Measurements from ENCODE around the gene GATAD2A. TPM values are rescaled to one million over a fixed set of nuclear protein-coding genes. Genes with fewer than 3 reads are reported as not detected.
A peak's percentile ranks its signal among the peaks of the same experiment; 100 is the strongest.

Gene GATAD2A
- total RNA-seq, 2 donors from 2014 or later: 88.0 to 160 TPM

GRCh38 chr19:19543101-19543500 is 137.6 kb downstream of the GATAD2A start:
- no peak overlapping the region for H3K4me3 Mint-ChIP-seq
- no peak for ATAC-seq (replicated peaks)
- H3K36me3 Mint-ChIP-seq (ENCODE audit: low read depth): no peaks in the 10 kb centered on the region
- peaks cover 7% of the 10 kb centered on the region for H3K4me1 Mint-ChIP-seq
- peaks cover 5% of the 10 kb centered on the region for H3K27me3 Mint-ChIP-seq
- H3K27ac Mint-ChIP-seq: no peak overlapping the region
- H3K9me3 Mint-ChIP-seq: no peaks in the 10 kb centered on the region

GRCh38 chr19:19543640-19544039 is 138.2 kb downstream of the GATAD2A start:
- Mint-ChIP-seq H3K27ac (no peak overlapping the region), H3K4me1 (peaks cover 4% of the 10 kb centered on the region), H3K27me3 (peaks cover 4% of the 10 kb centered on the region), H3K36me3 (ENCODE audit: low read depth) (no peaks in the 10 kb centered on the region), H3K4me3 (no peak overlapping the region), H3K9me3 (no peaks in the 10 kb centered on the region)
- ATAC-seq (replicated peaks): no peak

GRCh38 chr19:19544257-19544953 is 138.9 kb downstream of the GATAD2A start:
- Mint-ChIP-seq H3K4me3 (no peak overlapping the region), H3K9me3 (no peaks in the 10 kb centered on the region), H3K36me3 (ENCODE audit: low read depth) (no peaks in the 10 kb centered on the region), H3K27ac (no peak overlapping the region), H3K27me3 (no peaks in the 10 kb centered on the region), H3K4me1 (no peaks in the 10 kb centered on the region)
- ATAC-seq (replicated peaks): no peak

- H3K27me3 Mint-ChIP-seq: no peaks in the 10 kb centered on the region
- H3K9me3 Mint-ChIP-seq: no peaks in the 10 kb centered on the region
- no peak overlapping the region for H3K27ac Mint-ChIP-seq
These were observed 139.6 kb downstream of the GATAD2A start for GRCh38 chr19:19544954-19545591.

GRCh38 chr19:19545707-19546106 is 140.2 kb downstream of the GATAD2A start:
- Mint-ChIP-seq H3K9me3 (no peaks in the 10 kb centered on the region), H3K36me3 (ENCODE audit: low read depth) (no peaks in the 10 kb centered on the region), H3K27ac (no peak overlapping the region), H3K4me1 (no peaks in the 10 kb centered on the region), H3K4me3 (no peak overlapping the region), H3K27me3 (no peaks in the 10 kb centered on the region)
- no peak for ATAC-seq (replicated peaks)

More at GRCh38 chr19:19544954-19545591, 139.6 kb downstream of the GATAD2A start:
- ATAC-seq (replicated peaks): no peak
- Mint-ChIP-seq H3K36me3 (ENCODE audit: low read depth) (no peaks in the 10 kb centered on the region), H3K4me3 (no peak overlapping the region), H3K4me1 (no peaks in the 10 kb centered on the region)

- Mint-ChIP-seq H3K36me3 (ENCODE audit: low read depth) (no peaks in the 10 kb centered on the region), H3K9me3 (no peaks in the 10 kb centered on the region), H3K27ac (no peak overlapping the region), H3K27me3 (no peaks in the 10 kb centered on the region), H3K4me1 (no peaks in the 10 kb centered on the region), H3K4me3 (no peak overlapping the region)
- ATAC-seq (replicated peaks): no peak
These were observed 141.3 kb downstream of the GATAD2A start for GRCh38 chr19:19546751-19547162.

GRCh38 chr19:19547674-19548336 is 142.3 kb downstream of the GATAD2A start:
- Mint-ChIP-seq H3K9me3 (no peaks in the 10 kb centered on the region), H3K4me3 (no peak overlapping the region)

GRCh38 chr19:19548915-19549759 is 143.7 kb downstream of the GATAD2A start:
- ATAC-seq (replicated peaks): no peak
- H3K36me3 Mint-ChIP-seq (ENCODE audit: low read depth): no peaks in the 10 kb centered on the region
- H3K27me3 Mint-ChIP-seq: no peaks in the 10 kb centered on the region
- H3K4me3 Mint-ChIP-seq: no peak overlapping the region
- no peaks in the 10 kb centered on the region for H3K9me3 Mint-ChIP-seq
- no peak overlapping the region for H3K27ac Mint-ChIP-seq
- H3K4me1 Mint-ChIP-seq: no peaks in the 10 kb centered on the region

More at GRCh38 chr19:19547674-19548336, 142.3 kb downstream of the GATAD2A start:
- Mint-ChIP-seq H3K36me3 (ENCODE audit: low read depth) (no peaks in the 10 kb centered on the region), H3K27me3 (no peaks in the 10 kb centered on the region), H3K27ac (no peak overlapping the region), H3K4me1 (no peaks in the 10 kb centered on the region)
- no peak for ATAC-seq (replicated peaks)

GRCh38 chr19:19549804-19550464 is 144.5 kb downstream of the GATAD2A start:
- no peak for ATAC-seq (replicated peaks)
- Mint-ChIP-seq H3K27ac (no peak overlapping the region), H3K27me3 (no peaks in the 10 kb centered on the region), H3K9me3 (no peaks in the 10 kb centered on the region), H3K36me3 (ENCODE audit: low read depth) (no peaks in the 10 kb centered on the region), H3K4me3 (no peak overlapping the region), H3K4me1 (peaks cover 5% of the 10 kb centered on the region)

- H3K36me3 Mint-ChIP-seq (ENCODE audit: low read depth): no peaks in the 10 kb centered on the region
These were observed 145.0 kb downstream of the GATAD2A start for GRCh38 chr19:19550485-19550929.

GRCh38 chr19:19550972-19551852 is 145.7 kb downstream of the GATAD2A start:
- H3K27ac Mint-ChIP-seq: no peak overlapping the region
- no peak overlapping the region for H3K4me3 Mint-ChIP-seq

More at GRCh38 chr19:19550485-19550929, 145.0 kb downstream of the GATAD2A start:
- ATAC-seq (replicated peaks): no peak
- Mint-ChIP-seq H3K4me3 (no peak overlapping the region), H3K9me3 (no peaks in the 10 kb centered on the region), H3K4me1 (peaks cover 5% of the 10 kb centered on the region), H3K27ac (no peak overlapping the region), H3K27me3 (no peaks in the 10 kb centered on the region)

GRCh38 chr19:19551853-19552192 is 146.3 kb downstream of the GATAD2A start:
- no peak overlapping the region for H3K27ac Mint-ChIP-seq
- peaks cover 5% of the 10 kb centered on the region for H3K4me1 Mint-ChIP-seq
- H3K4me3 Mint-ChIP-seq: no peak overlapping the region
- H3K36me3 Mint-ChIP-seq (ENCODE audit: low read depth): no peaks in the 10 kb centered on the region
- no peak for ATAC-seq (replicated peaks)
- H3K9me3 Mint-ChIP-seq: no peaks in the 10 kb centered on the region
- H3K27me3 Mint-ChIP-seq: no peaks in the 10 kb centered on the region

More at GRCh38 chr19:19550972-19551852, 145.7 kb downstream of the GATAD2A start:
- H3K4me1 Mint-ChIP-seq: peaks cover 5% of the 10 kb centered on the region
- H3K36me3 Mint-ChIP-seq (ENCODE audit: low read depth): no peaks in the 10 kb centered on the region
- no peaks in the 10 kb centered on the region for H3K27me3 Mint-ChIP-seq
- ATAC-seq (replicated peaks): no peak
- no peaks in the 10 kb centered on the region for H3K9me3 Mint-ChIP-seq

GRCh38 chr19:19552798-19553197 is 147.3 kb downstream of the GATAD2A start:
- H3K36me3 Mint-ChIP-seq (ENCODE audit: low read depth): no peaks in the 10 kb centered on the region
- H3K4me3 Mint-ChIP-seq: no peak overlapping the region
- no peaks in the 10 kb centered on the region for H3K27me3 Mint-ChIP-seq
- no peak overlapping the region for H3K27ac Mint-ChIP-seq
- no peaks in the 10 kb centered on the region for H3K9me3 Mint-ChIP-seq
- H3K4me1 Mint-ChIP-seq: peaks cover 5% of the 10 kb centered on the region
- peak; percentile 39 for ATAC-seq (replicated peaks)
